HG02571 (cell line): ENCODE data around the gene IQGAP1.
"Not testable (repeated sequence)": the region's sequence is repeated elsewhere in the genome, so short reads cannot be mapped to it uniquely, and the experiment has no call there.

Experiments used
- ATAC-seq: cut with Tn5 transposase; IDR thresholded peaks from one replicate; pipeline ENCODE4 v1.9.1; 2021; ENCODE audit warnings: mild to moderate bottlenecking, moderate library complexity; ENCODE audit not compliant: unreplicated experiment

Gene IQGAP1

DNA sequence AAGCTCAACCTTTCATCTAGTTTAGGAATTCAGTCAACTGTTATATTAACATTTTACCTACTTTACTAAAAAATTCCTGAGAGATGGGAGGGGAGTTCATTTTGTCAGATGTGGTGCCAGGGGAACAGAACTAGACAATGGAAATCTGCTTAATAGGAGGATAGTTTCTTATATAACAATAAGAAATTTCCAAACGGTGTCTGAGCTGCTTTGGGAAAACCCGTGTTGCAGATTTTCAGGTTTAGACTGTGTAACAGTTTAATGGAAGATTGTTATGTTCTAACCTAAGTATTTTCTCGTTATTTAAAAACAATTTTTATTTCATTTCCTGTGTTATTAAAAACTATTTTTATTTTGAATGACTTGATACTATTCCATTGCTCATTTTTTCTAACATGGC, 19.3 kb downstream of the IQGAP1 start:
- ATAC-seq: no peak

DNA sequence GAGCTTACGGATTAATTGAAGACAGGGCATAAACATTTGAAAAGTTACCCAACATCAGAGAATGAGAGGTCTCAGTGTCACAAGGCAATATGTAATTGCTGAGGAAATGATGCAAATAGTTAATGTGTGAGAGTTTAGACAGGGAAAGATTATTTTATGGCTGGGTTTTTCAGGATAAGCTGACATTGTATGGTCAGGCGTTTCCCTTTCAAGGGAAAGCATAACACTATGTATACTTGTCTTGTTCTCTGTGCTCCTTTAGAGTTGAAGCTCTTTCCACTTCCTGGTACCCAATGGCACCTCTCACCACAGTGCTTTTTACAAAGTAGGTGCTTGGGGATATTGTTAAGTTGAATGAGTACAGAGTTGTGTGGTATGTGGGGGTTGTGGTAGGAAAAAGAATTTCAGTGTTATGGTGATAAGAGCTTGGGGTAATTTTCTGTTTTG, 19.9 kb downstream of the IQGAP1 start:
- no peak for ATAC-seq

DNA sequence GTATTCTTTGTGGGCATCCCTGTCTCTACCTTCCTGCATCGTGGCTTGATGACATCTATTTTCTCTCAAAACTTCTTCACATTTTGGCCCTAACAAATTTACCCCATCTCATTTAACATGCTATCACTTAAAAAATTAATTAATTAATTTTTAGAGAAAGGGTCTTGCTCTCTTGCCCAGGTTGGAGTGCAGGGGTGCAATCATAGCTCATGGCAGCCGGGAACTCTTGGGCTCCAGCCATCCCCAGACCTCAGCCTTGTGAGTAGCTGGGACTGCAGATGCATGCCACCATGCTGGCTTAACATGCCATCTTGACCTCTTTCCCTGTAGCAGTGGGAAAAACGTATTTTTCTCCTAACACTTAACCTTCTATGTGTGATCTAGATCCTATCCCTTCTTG, 20.6 kb downstream of the IQGAP1 start:
- ATAC-seq: no peak

DNA sequence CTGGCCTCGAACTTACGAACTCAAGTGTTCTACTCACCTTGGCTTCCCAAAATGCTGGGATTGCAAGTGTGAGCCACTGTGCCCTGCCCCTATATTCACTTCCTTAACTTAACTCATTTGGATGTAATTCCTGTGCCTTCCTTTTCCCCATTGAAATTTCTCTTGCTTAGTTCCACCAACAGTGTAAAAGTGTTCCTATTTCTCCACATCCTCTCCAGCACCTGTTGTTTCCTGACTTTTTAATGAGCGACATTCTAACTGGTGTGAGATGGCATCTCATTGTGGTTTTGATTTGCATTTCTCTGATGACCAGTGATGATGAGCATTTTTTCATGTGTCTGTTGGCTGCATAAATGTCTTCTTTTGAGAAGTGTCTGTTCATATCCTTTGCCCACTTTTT, 21.5 kb downstream of the IQGAP1 start:
- ATAC-seq: not testable (repeated sequence)

DNA sequence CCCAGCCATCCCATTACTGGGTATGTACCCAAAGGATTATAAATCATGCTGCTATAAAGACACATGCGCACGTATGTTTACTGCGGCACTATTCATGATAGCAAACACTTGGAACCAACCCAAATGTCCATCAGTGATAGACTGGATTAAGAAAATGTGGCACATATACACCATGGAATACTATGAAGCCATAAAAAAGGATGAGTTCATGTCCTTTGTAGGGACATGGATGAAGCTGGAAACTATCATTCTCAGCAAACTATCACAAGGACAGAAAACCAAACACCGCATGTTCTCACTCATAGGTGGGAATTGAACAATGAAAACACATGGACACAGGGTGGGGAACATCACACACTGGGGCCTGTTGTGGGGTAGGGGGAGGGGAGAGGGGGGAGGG, 22.3 kb downstream of the IQGAP1 start:
- not testable (repeated sequence) for ATAC-seq

DNA sequence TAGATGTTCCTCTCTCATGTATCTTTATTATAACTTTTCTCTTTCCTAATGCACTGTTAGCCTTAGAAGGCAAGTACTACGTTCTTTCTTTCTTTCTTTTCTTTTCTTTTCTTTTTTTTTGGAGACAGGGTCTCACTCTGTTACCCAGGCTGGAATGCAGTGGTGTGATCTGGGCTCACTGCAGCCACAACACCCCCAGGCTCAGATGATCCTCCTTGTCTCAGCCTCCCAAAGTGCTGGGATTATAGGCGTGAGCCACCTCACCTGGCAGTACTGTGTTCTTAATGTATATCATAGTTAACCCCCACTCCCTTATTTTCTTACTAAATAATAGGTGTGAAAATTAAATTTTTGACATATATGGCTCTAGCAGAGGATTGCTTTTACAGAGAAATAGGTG, 23.1 kb downstream of the IQGAP1 start:
- no peak for ATAC-seq

DNA sequence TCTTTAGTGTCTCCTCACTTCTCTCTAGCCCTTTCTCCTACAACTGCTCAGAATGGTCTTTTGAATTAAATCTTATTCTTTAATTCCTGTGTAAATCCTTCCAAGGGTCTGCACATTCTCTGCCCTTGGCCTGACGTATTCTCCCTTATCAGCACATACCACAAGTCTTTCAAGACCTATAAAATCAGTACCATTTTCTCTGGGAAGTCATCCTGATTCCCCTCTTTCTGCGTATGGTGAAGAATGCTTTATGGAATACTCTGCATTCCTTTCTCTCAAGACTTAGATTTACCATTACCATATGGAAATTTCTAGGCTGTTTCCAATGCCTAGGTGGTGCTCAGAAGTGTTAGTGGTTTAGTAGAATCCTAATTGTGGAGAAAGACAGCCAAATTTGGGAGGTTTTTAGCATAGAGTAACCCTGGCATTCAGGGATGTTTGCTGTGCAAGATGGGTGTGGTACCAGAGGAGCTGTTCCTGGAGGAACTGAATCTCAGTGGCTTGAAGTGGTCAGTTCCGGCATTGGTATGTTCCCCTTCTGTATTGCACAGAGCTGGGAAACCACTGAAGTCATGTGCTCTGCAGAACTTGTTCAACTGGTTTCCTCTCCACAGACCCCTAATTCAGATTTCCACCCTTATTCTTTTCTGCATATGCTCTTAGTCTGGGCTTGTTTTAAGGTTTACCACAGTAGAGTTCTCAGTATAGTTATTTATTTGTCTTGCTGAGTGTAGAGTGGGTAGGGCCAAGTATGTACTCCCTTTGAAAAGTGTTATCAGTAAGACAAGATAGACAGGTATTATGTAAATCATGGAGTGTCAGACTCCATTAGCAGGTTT, 24.5 kb downstream of the IQGAP1 start:
- ATAC-seq: no peak

DNA sequence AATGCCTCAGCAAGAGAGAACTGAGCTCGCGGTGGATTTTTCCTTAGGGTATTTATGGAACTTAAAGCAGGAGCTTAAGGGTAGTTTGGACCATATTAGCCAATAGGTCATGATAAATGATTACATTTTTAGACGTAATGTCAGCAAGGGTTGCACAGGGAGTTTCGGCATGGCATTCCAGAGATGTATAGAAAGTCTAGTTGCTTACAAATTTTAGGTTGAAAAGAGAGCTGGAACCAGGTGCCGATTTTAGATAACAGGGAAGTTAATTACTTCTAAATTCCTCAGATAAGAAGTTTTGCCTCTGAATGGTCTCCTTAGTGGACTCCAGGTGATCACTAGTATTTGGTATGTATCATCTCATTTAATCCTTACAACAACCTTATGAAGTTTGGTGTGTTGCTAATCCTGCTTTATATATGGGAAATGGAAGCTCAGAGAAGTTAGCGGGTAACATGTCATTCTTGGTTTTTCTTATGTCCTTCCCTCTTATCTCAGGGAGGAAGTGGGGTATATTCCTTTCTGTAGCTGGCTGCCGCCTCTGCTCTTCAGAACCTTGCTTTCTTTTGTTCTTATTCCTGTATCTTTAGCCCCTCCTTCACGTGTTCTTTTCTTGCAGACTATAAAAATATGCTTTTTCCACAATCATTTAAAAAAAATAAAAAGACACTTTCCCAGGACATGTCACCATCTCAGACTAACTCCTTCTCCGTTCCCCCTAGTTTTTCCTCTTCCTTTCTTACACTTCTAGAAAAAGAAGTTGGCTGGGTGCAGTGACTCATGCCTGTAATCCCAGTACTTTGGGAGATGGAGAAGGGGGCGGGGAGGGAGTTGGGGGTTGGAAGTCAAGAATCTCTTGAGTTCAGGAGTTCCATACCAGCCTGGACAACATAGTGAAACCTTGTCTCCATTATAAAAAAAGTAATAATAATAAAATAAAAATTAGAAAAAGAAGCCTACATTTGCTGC, 25.7 kb downstream of the IQGAP1 start:
- no peak for ATAC-seq

DNA sequence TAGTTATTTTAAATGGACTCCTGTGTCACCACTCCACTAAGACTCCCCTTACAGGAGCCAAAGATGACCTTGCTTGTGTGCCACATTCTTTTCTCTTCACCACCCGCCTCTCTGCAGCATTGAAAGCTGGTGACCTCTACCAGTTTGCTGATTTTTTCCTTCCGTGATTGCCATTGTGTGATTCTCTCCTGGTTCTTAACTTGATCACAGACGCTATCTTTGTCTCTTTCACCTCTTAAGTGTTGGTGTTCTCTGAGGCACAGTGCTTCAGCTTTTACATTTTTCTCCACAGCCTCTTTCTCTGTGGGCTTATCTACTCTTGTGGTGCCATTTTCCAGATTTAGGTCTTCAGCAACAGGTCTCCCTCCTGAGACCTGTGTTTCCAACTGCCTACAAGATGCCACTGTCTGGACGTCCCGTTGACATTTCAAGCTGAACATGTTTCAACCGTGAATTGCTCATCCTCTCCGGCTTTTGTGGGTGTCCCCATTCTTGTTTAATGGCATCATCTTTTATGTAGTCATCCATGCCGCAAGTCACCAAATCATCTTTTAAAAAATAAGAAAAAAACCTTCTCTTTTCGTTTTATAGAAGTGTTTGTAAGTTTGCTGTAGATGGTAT, 26.5 kb downstream of the IQGAP1 start:
- ATAC-seq: no peak

DNA sequence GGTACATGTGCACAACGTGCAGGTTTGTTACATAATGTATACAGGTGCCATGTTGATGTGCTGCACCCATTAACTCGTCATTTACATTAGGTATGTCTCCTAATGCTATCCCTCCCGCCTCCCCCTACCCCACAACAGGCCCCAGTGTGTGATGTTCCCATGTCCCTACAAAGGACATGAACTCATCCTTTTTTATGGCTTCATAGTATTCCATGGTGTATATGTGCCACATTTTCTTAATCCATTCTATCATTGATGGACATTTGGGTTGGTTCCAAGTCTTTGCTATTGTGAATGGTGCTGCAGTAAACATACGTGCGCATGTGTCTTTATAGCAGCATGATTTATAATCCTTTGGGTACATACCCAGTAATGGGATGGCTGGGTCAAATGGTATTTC, 28.0 kb downstream of the IQGAP1 start:
- not testable (repeated sequence) for ATAC-seq

DNA sequence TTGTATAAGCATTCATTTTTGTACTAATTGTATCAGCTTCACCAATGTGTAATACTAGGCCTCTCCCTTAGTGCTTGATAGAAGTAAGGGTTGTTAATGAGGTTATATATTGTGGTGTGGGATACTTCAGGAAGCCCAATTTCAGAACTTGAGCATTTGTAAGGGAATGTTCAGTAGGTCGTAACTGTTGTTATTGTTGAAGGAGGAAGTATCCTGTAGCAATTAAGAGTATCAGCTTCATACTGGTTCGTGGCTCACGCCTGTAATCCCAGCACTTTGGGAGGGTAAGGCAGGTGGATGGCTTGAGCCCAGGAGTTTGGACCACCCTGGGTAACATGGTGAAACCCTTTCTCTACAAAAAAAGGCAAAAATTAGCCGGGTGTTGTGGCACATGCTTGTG, 30.6 kb downstream of the IQGAP1 start:
- no peak for ATAC-seq

DNA sequence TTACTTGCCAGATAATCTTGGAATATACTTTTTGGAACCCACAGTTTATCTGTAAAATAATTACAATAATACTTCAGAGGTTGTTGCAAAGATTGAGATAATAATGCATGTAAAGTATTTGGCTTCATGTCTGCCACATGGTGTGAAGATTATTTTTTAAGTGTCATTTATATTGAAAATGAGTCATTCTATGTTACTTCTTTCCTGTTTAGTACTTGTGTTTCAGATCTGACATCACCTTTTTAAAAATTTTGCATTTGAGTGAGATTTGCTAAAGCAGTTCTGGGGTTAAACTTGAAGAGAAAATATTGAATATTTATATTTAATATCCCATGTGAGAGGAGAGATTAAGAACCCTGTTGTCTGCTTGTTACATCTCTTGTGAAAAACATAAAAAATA, 31.2 kb downstream of the IQGAP1 start:
- no peak for ATAC-seq

DNA sequence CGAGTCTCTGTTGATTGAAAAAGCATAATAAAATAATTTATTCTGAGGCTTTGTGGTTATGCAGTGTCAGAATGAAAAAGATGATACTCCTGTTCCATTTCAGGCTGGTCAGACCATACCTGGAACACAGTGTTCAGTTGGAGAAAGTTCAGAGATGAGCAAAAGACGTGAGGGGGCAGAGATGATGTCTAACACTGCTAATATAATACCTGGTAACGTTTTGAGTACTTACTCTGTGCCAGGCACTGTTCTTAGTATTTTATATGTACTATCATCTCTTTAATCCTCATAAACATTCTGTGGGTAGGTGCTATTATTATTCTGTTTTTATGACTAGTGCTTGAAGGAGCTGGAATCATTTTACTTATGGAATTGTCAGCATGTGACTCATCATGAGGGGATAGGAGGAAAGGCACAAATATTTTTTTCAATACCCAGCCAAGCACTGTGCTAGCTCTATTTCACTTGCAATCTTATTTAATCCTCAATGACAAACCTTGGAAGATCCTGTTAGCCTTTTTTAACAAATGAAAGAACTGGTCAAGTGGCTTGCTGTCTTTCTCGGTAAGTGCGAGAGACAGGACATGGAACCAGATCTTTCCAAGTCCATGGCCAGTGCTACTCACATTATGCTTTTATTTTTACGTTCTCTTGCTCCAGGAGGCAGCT, 31.8 kb downstream of the IQGAP1 start:
- no peak for ATAC-seq

DNA sequence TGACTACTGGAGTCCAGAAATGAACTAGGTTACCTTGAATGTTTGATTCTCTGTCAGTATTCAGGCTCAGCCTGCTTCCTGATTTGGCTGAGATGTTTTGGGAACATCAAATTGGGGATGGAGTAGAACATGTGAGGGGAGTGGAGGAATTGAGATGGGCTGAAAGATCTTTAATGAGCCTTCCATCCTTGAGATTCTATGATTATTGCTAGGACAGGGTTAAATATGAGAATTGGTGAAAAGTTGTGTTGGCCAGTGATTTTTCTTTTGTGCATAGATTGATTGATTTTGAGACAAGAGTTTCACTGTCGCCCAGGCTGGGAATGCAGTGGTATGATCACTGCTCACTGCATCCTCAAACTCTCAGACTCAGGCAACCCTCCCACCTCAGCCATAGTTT, 32.4 kb downstream of the IQGAP1 start:
- no peak for ATAC-seq

DNA sequence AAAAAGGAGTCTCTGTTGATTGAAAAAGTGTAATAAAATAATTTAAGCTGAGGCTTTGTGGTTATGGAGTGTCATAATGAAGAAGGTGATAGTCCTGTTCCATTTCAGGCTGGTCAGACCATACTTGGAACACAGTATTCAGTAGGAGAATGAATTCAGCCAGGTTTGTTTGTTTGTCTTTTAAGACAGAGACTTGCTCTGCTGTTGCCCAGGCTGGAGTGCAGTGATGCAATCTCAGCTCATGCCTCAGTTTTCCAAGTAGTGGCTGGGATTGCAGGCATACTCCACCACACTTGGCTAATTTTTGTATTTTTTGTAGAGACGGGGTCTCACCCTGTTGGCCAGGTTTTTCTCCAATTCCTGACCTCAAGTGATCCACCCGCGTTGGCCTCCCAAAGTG, 33.5 kb downstream of the IQGAP1 start:
- no peak for ATAC-seq

DNA sequence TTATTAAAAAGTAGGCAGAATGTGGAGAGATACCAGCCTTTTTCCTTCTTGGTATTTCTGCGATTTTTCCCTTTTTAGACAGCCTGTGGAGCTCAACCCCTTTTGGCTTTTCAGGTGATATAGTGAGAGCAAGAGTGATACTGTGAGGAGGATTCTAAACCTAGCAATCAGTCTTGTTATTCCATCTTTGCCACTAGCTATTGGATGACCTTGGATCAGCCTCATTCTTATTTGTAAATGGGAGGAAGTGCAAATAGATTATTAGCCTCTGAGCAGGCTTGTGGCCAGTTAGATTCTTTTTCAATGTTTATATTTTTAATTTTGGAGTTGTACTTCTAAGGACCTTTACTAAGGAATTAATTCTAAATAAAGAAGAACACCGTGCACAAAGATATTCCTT, 34.0 kb downstream of the IQGAP1 start:
- ATAC-seq: no peak

DNA sequence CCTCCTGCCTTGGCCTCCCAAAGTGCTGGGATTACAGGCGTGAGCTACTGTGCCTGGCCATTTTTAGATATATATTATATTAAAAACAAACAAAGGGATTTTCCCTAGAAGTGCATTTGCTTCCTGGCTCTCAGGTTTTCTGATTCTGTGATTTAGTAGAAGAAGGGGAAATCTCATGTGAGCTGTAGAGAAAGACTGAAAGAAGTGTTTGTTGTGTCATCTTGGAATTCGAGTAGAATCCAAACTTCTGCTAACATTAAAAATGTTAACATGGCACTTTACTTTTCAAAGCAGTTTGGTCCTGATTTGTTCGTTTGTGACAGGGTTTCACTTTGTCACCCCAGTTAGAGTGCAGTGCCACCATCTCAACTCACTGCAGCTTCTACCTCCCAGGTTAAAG, 34.9 kb downstream of the IQGAP1 start:
- ATAC-seq: no peak

DNA sequence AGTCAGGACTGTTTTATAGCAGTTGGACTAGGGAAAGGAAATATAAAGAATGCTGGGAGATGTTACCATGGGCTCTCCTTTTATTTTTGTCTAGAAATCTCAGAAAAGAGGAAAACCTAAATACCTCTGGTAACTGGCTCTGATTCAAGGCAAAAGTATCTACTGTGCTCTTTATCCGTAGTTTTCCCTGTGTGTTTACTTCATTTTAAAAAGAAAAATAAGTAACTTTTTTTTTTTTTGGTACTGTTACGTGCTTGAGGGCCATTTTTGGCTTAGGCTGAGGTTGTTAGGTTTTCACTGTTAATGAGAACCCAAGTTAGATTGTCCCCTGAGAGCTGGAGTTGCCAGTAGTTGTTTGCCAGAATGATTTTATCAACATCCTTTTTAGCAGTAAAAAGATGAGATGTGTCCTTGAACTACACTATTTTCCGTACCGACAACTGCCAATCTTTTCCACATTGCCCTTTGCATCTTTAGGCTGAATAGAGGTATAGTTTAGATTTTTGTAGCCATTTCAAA, 35.8 kb downstream of the IQGAP1 start:
- no peak for ATAC-seq

DNA sequence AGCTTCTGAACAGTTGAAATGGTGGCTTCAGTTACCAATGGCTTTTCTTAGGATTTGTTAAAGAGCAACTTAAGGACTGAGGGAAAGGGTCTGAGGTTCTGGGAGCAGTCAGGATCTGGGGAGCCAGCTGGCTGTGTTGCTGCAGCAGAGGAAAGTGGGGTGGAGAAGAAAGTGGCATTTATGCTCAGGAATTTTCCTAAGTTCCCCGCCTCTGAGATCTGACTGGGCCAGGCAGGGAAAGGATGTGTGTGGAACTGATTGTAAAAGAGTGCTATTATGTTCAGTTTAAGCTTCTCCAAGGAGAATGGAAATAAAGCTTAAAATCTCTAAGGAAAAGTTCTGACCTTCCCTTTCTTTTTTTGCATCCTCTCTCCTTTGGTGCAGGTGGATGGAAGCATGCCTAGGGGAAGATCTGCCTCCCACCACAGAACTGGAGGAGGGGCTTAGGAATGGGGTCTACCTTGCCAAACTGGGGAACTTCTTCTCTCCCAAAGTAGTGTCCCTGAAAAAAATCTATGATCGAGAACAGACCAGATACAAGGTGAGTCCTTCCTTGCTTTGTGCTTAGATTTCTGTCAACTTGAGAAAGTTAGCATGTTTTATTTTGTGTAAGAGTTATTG, 37.8 kb downstream of the IQGAP1 start:
- ATAC-seq: no peak

DNA sequence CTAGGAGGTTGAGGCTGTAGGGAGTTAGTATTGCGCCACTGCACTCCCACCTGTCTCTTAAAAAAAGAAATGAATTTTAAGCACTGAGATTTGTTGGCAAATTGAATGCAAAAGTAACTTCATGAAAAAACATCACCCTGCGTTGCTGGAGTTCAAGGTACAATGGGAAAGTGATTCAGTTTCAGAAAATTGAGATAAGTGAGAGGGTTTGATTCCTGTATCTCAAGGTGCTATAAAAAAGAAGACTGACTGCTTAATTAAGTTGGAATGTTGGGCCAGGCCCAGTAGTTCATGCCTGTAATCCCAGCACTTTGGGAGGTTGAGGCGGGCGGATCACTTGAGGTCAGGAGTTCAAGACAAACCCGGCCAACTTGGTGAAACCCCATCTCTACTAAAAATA, 39.1 kb downstream of the IQGAP1 start:
- no peak for ATAC-seq
